ENCODE data around the gene PLAAT2. TPM values are rescaled to one million over a fixed set of nuclear protein-coding genes. Genes with fewer than 3 reads are reported as not detected.

Gene PLAAT2
- total and polyA plus RNA-seq, 4 donors = 0.32 to 0.44 TPM; not detected in 2

DNA sequence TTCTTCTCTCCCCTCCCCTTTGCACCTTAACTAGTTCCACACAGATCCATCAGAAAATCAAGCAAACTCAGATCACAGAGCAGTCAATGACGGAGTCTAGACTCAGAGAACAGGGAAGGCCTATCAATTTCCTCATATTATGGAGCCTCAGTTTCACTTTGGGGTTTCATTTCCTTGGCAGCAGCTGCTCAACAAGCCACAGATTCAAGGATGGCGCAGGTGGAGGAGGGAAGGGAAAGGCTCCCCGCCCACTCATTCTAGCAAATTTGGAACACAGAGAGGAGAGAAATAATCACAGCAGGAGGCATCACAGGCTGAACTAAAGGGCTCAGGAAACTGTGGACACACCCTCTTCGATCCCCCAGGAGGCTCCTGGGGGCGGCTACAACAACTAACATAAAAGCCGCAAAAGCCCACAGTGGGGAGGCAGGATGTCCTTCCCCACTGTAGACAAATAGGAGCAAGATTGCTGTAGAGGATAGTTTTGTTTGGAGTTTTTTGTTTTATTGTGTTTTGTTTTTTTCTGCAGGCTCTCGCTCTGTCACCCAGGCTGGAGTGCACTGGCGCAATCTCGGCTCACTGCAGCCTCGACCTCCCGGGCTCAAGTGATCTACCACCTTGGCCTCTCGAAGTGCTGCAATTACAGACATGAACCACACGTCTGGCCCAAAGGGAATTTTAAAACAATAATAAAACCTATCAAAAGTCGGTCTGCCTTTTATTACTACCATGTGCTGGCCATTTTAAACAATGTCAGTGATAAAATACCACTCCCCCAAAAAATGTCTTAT lies 47.6 kb upstream of the PLAAT2 start:
- DNase-seq (ENCODE audit: low spot score) = no peak
- H3K9me3 ChIP-seq (ENCODE audit: control insufficient read depth in 4 of 4, low read length in 3 of 4) = no peaks in the 10 kb centered on the region
- H3K27ac ChIP-seq (ENCODE audit: low read depth in 1 of 2, low read length in 2 of 2) = peak overlapping the region; percentile 62 to 91
- no peak overlapping the region for H3K9ac ChIP-seq (ENCODE audit: low read depth in 1 of 2, low read length in 2 of 2)
- peaks cover 5 to 34% (median 31%) of the 10 kb centered on the region in 4 donors for H3K4me1 ChIP-seq (ENCODE audit: control insufficient read depth in 4 of 4, insufficient read depth in 4 of 4, low read length in 3 of 4)
- peaks cover 0 to 2% (median 0%) of the 10 kb centered on the region in 4 donors for H3K36me3 ChIP-seq (ENCODE audit: control insufficient read depth in 4 of 4, insufficient read depth in 3 of 4, low read depth in 1 of 4, low read length in 3 of 4)
- H3K27me3 ChIP-seq (ENCODE audit: control insufficient read depth in 4 of 4, insufficient read depth in 4 of 4, low read length in 3 of 4) = no peaks in the 10 kb centered on the region
- TF ChIP-seq TAF1 (conservative IDR thresholded peaks at IDR 0.05) (no peak), EGR1 (IDR thresholded peaks at IDR 0.05; ENCODE audit: low read depth in 2 of 2) (no peak)
- WGBS = 78% methylated on average over 14 of the region's 14 CpGs
- no peak overlapping the region for H3K4me3 ChIP-seq (ENCODE audit: low read depth in 1 of 3, low read length in 3 of 3)

DNA sequence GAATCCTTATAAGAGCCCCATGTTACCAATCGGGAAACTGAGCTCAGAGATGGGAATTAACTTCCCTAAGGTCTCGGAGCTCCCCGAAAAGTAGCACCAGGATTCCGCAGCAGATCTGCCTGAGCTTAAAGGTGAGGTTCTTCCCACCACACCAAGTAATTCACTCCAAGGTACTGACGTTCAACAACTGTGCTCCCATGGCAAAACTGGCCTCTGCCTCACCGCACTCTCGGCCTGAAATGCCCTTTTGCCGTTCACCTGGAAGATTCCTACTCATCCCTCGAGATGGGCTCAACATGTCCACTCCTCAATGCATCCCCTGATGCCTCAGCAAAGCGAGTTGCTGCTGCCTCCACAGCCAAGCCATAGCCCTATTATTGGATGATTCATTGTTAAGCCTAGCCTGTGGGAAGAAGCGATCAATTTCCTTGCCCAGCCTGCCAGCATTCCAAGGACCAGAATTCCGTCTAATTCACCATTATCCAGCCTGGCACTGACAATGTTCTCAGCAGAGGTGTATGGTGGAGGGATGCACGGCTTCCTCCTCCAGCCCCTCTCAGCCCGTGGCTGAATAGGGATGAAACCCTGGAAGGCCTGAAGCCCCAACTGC lies 46.9 kb upstream of the PLAAT2 start:
- no peak for DNase-seq (ENCODE audit: low spot score)
- peak overlapping the region; percentile 62 to 91 for H3K27ac ChIP-seq (ENCODE audit: low read depth in 1 of 2, low read length in 2 of 2)
- TF ChIP-seq, protein P1, sequence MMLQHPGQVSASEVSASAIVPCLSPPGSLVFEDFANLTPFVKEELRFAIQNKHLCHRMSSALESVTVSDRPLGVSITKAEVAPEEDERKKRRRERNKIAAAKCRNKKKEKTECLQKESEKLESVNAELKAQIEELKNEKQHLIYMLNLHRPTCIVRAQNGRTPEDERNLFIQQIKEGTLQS (IDR thresholded peaks at IDR 0.05) = no peak
- TF ChIP-seq JUND (IDR thresholded peaks at IDR 0.05) (no peak), NR2F2 (IDR thresholded peaks at IDR 0.05) (no peak), RAD21 (IDR thresholded peaks at IDR 0.05) (no peak), SP1 (IDR thresholded peaks at IDR 0.05) (no peak), FOXA1 (IDR thresholded peaks at IDR 0.05) (no peak), TAF1 (conservative IDR thresholded peaks at IDR 0.05) (no peak), FOXA2 (IDR thresholded peaks at IDR 0.05) (no peak), GABPA (IDR thresholded peaks at IDR 0.05 in 1 of 2, conservative IDR thresholded peaks at IDR 0.05 in 1 of 2) (no peak), YY1 (IDR thresholded peaks at IDR 0.05) (no peak), RXRA (IDR thresholded peaks at IDR 0.05) (no peak), HNF4A (conservative IDR thresholded peaks at IDR 0.05) (no peak), HNF4G (IDR thresholded peaks at IDR 0.05) (no peak), EGR1 (IDR thresholded peaks at IDR 0.05; ENCODE audit: low read depth in 2 of 2) (no peak)
- TF ChIP-seq, protein P2, sequence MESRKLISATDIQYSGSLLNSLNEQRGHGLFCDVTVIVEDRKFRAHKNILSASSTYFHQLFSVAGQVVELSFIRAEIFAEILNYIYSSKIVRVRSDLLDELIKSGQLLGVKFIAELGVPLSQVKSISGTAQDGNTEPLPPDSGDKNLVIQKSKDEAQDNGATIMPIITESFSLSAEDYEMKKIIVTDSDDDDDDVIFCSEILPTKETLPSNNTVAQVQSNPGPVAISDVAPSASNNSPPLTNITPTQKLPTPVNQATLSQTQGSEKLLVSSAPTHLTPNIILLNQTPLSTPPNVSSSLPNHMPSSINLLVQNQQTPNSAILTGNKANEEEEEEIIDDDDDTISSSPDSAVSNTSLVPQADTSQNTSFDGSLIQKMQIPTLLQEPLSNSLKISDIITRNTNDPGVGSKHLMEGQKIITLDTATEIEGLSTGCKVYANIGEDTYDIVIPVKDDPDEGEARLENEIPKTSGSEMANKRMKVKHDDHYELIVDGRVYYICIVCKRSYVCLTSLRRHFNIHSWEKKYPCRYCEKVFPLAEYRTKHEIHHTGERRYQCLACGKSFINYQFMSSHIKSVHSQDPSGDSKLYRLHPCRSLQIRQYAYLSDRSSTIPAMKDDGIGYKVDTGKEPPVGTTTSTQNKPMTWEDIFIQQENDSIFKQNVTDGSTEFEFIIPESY (IDR thresholded peaks at IDR 0.05) = no peak
- TF ChIP-seq, protein P3, sequence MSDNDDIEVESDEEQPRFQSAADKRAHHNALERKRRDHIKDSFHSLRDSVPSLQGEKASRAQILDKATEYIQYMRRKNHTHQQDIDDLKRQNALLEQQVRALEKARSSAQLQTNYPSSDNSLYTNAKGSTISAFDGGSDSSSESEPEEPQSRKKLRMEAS (IDR thresholded peaks at IDR 0.05) = no peak
- TF ChIP-seq, protein P4, sequence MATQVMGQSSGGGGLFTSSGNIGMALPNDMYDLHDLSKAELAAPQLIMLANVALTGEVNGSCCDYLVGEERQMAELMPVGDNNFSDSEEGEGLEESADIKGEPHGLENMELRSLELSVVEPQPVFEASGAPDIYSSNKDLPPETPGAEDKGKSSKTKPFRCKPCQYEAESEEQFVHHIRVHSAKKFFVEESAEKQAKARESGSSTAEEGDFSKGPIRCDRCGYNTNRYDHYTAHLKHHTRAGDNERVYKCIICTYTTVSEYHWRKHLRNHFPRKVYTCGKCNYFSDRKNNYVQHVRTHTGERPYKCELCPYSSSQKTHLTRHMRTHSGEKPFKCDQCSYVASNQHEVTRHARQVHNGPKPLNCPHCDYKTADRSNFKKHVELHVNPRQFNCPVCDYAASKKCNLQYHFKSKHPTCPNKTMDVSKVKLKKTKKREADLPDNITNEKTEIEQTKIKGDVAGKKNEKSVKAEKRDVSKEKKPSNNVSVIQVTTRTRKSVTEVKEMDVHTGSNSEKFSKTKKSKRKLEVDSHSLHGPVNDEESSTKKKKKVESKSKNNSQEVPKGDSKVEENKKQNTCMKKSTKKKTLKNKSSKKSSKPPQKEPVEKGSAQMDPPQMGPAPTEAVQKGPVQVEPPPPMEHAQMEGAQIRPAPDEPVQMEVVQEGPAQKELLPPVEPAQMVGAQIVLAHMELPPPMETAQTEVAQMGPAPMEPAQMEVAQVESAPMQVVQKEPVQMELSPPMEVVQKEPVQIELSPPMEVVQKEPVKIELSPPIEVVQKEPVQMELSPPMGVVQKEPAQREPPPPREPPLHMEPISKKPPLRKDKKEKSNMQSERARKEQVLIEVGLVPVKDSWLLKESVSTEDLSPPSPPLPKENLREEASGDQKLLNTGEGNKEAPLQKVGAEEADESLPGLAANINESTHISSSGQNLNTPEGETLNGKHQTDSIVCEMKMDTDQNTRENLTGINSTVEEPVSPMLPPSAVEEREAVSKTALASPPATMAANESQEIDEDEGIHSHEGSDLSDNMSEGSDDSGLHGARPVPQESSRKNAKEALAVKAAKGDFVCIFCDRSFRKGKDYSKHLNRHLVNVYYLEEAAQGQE (IDR thresholded peaks at IDR 0.05) = no peak
- no peaks in the 10 kb centered on the region for H3K9me3 ChIP-seq (ENCODE audit: control insufficient read depth in 4 of 4, low read length in 3 of 4)
- 89% methylated on average over 14 of the region's 14 CpGs for WGBS
- no peak overlapping the region for H3K4me3 ChIP-seq (ENCODE audit: low read depth in 1 of 3, low read length in 3 of 3)
- H3K9ac ChIP-seq (ENCODE audit: low read depth in 1 of 2, low read length in 2 of 2) = no peak overlapping the region
- peaks cover 5 to 34% (median 31%) of the 10 kb centered on the region in 4 donors for H3K4me1 ChIP-seq (ENCODE audit: control insufficient read depth in 4 of 4, insufficient read depth in 4 of 4, low read length in 3 of 4)
- peaks cover 0 to 2% (median 0%) of the 10 kb centered on the region in 4 donors for H3K36me3 ChIP-seq (ENCODE audit: control insufficient read depth in 4 of 4, insufficient read depth in 3 of 4, low read depth in 1 of 4, low read length in 3 of 4)
- H3K27me3 ChIP-seq (ENCODE audit: control insufficient read depth in 4 of 4, insufficient read depth in 4 of 4, low read length in 3 of 4) = no peaks in the 10 kb centered on the region
